Measurements from ENCODE around the gene OR10AG1. TPM values are rescaled to one million over a fixed set of nuclear protein-coding genes. Genes with fewer than 3 reads are reported as not detected.
A peak's percentile ranks its signal among the peaks of the same experiment; 100 is the strongest.

OR10AG1 gene
- total RNA-seq, 1 donor = not detected

GRCh38 chr11:55949330-55949729, 20.4 kb downstream of the OR10AG1 start:
- Histone ChIP-seq H3K27me3 (ENCODE audit: insufficient read depth, low read length) (no peaks in the 10 kb centered on the region), H3K4me3 (ENCODE audit: insufficient read depth, low read length) (no peak overlapping the region), H3K27ac (ENCODE audit: low read depth, low read length) (no peak overlapping the region), H4K20me1 (ENCODE audit: insufficient read depth, low read length) (no peaks in the 10 kb centered on the region), H3K36me3 (ENCODE audit: insufficient read depth, low read length) (no peaks in the 10 kb centered on the region), H2AFZ (ENCODE audit: low read length) (no peak overlapping the region), H3K4me1 (ENCODE audit: insufficient read depth, low read length) (no peaks in the 10 kb centered on the region), H3K9me3 (ENCODE audit: low read depth, low read length) (no peaks in the 10 kb centered on the region), H3K79me2 (ENCODE audit: insufficient read depth, low read length) (no peaks in the 10 kb centered on the region), H3K4me2 (ENCODE audit: insufficient read depth, low read length) (no peak overlapping the region)
- TF ChIP-seq CTCF (IDR thresholded peaks at IDR 0.05; ENCODE audit: extremely low read depth, low read depth, low read length) = no peak
- DNase-seq (ENCODE audit: insufficient read length, low spot score, missing footprints) = no peak

DNA sequence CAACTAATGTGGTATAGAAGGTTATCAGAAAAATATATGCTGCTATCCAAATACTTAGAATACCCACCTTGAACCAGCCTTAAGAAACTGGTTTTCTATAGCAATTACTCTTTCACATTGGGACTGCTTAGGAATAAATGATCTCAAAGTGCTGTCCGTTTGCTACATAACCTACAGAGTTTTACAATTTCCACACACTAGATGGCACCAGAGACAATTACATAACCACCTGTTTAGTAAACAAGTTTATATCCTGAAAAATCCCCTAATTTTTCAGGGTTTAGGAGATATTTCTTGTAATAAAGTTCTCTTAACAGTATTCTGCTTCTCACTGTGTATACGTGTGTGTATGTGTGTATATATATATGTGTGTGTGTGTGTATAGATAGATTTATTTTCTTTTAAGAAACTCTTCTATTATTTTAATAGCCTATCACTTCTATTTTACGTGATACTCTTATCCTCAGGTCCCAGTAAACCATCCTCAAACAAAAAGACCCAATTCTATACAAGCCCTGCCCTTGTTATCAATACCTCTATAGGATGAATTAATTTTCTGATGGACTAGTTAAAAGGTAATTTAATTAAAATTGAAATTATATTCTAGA, 26.9 kb downstream of the OR10AG1 start:
- Histone ChIP-seq H3K79me2 (ENCODE audit: insufficient read depth, low read length) (no peaks in the 10 kb centered on the region), H3K27ac (ENCODE audit: low read depth, low read length) (no peak overlapping the region), H3K9me3 (ENCODE audit: low read depth, low read length) (no peaks in the 10 kb centered on the region), H3K27me3 (ENCODE audit: insufficient read depth, low read length) (no peaks in the 10 kb centered on the region), H3K4me1 (ENCODE audit: insufficient read depth, low read length) (no peaks in the 10 kb centered on the region), H2AFZ (ENCODE audit: low read length) (no peak overlapping the region), H3K36me3 (ENCODE audit: insufficient read depth, low read length) (no peaks in the 10 kb centered on the region), H3K4me2 (ENCODE audit: insufficient read depth, low read length) (no peak overlapping the region), H4K20me1 (ENCODE audit: insufficient read depth, low read length) (no peaks in the 10 kb centered on the region), H3K4me3 (ENCODE audit: insufficient read depth, low read length) (no peak overlapping the region)
- TF ChIP-seq CTCF (IDR thresholded peaks at IDR 0.05; ENCODE audit: extremely low read depth, low read depth, low read length) = peak; percentile 17
- no peak for DNase-seq (ENCODE audit: insufficient read length, low spot score, missing footprints)

GRCh38 chr11:55936300-55936699, 33.4 kb downstream of the OR10AG1 start, which contains the start of gene OR5I1:
Gene OR5I1 (minus strand): TSS chr11:55936400. CDS start chr11:55936400, 0 bp downstream.
- no peaks in the 10 kb centered on the region for H3K79me2 ChIP-seq (ENCODE audit: insufficient read depth, low read length)
- no peaks in the 10 kb centered on the region for H4K20me1 ChIP-seq (ENCODE audit: insufficient read depth, low read length)
- no peaks in the 10 kb centered on the region for H3K4me1 ChIP-seq (ENCODE audit: insufficient read depth, low read length)
- no peak for DNase-seq (ENCODE audit: insufficient read length, low spot score, missing footprints)
- H3K4me2 ChIP-seq (ENCODE audit: insufficient read depth, low read length) = no peak within 1 kb of the TSS
- H3K9me3 ChIP-seq (ENCODE audit: low read depth, low read length) = peaks cover 2% of the 10 kb centered on the region
- no peak within 1 kb of the TSS for H3K27ac ChIP-seq (ENCODE audit: low read depth, low read length)
- TF ChIP-seq CTCF (IDR thresholded peaks at IDR 0.05; ENCODE audit: extremely low read depth, low read depth, low read length) = no peak
- no peak within 1 kb of the TSS for H3K4me3 ChIP-seq (ENCODE audit: insufficient read depth, low read length)
- no peak within 1 kb of the TSS for H2AFZ ChIP-seq (ENCODE audit: low read length)
- H3K36me3 ChIP-seq (ENCODE audit: insufficient read depth, low read length) = no peaks in the 10 kb centered on the region
- H3K27me3 ChIP-seq (ENCODE audit: insufficient read depth, low read length) = no peaks in the 10 kb centered on the region

DNA sequence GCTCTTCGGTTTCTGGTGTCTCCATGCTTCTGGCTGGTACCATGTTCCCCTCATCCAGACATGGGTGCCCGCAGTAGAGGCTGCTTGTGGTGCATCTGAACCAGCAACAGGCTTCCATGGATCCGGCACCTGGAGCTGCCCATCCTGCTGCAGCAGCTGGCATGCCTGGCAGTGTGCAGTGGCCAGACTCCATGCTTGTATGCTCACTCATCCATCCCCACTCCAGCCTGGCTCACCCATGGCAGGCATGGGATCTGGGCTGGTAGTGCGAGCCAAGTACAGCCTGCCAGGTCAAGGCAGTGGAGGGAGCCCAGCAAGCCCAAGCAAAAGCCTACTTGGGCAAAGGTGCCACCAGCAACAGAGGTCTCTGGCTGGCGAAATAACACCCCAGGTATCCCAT, 49.2 kb downstream of the OR10AG1 start:
- no peak overlapping the region for H3K27ac ChIP-seq (ENCODE audit: low read depth, low read length)
- no peak overlapping the region for H3K4me2 ChIP-seq (ENCODE audit: insufficient read depth, low read length)
- H2AFZ ChIP-seq (ENCODE audit: low read length) = no peak overlapping the region
- no peaks in the 10 kb centered on the region for H3K79me2 ChIP-seq (ENCODE audit: insufficient read depth, low read length)
- no peak overlapping the region for H3K4me3 ChIP-seq (ENCODE audit: insufficient read depth, low read length)
- DNase-seq (ENCODE audit: insufficient read length, low spot score, missing footprints) = no peak
- no peaks in the 10 kb centered on the region for H4K20me1 ChIP-seq (ENCODE audit: insufficient read depth, low read length)
- H3K36me3 ChIP-seq (ENCODE audit: insufficient read depth, low read length) = no peaks in the 10 kb centered on the region
- no peak for TF ChIP-seq CTCF (IDR thresholded peaks at IDR 0.05; ENCODE audit: extremely low read depth, low read depth, low read length)
- no peaks in the 10 kb centered on the region for H3K9me3 ChIP-seq (ENCODE audit: low read depth, low read length)
- H3K4me1 ChIP-seq (ENCODE audit: insufficient read depth, low read length) = no peaks in the 10 kb centered on the region
- H3K27me3 ChIP-seq (ENCODE audit: insufficient read depth, low read length) = no peaks in the 10 kb centered on the region

Other genes with a start within 250 kb of the OR10AG1 start
- gene OR5D13, start 196.5 kb downstream of the OR10AG1 start, total RNA-seq = not detected in 2 replicates
- not detected in 2 replicates for gene OR5D14, start 174.4 kb downstream of the OR10AG1 start, total RNA-seq
- gene OR5L1, start 158.6 kb downstream of the OR10AG1 start, total RNA-seq = not detected in 2 replicates
- not detected in 2 replicates for gene OR5D18, start 150.3 kb downstream of the OR10AG1 start, total RNA-seq
- not detected in 2 replicates for gene OR5L2, start 142.7 kb downstream of the OR10AG1 start, total RNA-seq
- gene OR5D16, start 131.2 kb downstream of the OR10AG1 start, total RNA-seq = not detected in 2 replicates
- not detected in 2 replicates for gene TRIM51, start 86.6 kb downstream of the OR10AG1 start, total RNA-seq
- not detected in 2 replicates for gene OR5W2, start 55.4 kb downstream of the OR10AG1 start, total RNA-seq
- gene OR5I1, start 33.5 kb downstream of the OR10AG1 start, total RNA-seq = not detected in 2 replicates
- gene OR5F1, start 24.7 kb upstream of the OR10AG1 start, total RNA-seq = not detected in 2 replicates
- not detected in 2 replicates for gene OR5AS1, start 57.7 kb upstream of the OR10AG1 start, total RNA-seq
- not detected in 2 replicates for gene OR8I2, start 123.4 kb upstream of the OR10AG1 start, total RNA-seq
- not detected in 2 replicates for gene OR8H2, start 133.7 kb upstream of the OR10AG1 start, total RNA-seq
- not detected in 2 replicates for gene OR8H3, start 152.4 kb upstream of the OR10AG1 start, total RNA-seq
- not detected in 2 replicates for gene OR8J3, start 170.3 kb upstream of the OR10AG1 start, total RNA-seq
- not detected in 2 replicates for gene OR8K5, start 190.4 kb upstream of the OR10AG1 start, total RNA-seq
- gene OR5J2, start 206.7 kb upstream of the OR10AG1 start, total RNA-seq = not detected in 2 replicates